Right lobe of liver (tissue), 4 donors: ENCODE results near the gene STRIP2.
"Not testable (repeated sequence)": the region's sequence is repeated elsewhere in the genome, so short reads cannot be mapped to it uniquely, and the experiment has no call there.

Source experiments
- POLR2A ChIP-seq: fragments of 450-650 bp; IDR thresholded peaks from one replicate; pipeline ENCODE4 v1.6.1; 2017; ENCODE audit warnings: antibody characterized with exemption, mild to moderate bottlenecking
- TF ChIP-seq, protein P1 (sequence below), 4 donors: fragments of 200-600 bp in 3 of 4; fragments of 450-650 bp in 1 of 4; IDR thresholded peaks; one replicate each; pipeline versions ENCODE4 v1.5.1 to v1.8.0; 2016 to 2022; ENCODE audit warnings: antibody characterized with exemption in 4 of 4, mild to moderate bottlenecking in 2 of 4
- donor health status: DM: no; HTN: no; CAD: no.
- donor health status: DM: no; HTN: no; CAD: no.
- donor health status: DM: no; HTN: yes; CAD: no.

DNA sequence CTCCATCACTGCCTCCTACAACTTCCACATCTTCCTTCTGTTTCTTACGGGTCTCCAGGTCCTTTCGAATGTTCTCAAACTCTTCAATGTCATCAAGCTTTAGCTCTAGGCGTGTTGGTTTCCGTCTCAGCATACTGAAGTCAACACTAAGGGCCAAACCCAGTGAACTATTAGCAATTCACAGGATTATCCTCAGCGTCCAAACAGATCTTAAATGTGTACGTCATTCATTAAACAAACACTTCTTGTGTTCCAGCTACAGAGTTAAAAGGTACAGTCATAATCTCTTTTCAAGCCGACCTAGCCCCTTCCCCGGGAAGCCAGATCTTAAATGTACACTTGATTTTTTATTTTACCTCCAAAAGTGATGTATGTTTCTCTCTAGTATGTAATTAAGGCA, 24.0 kb upstream of the STRIP2 start:
- TF ChIP-seq POLR2A: not testable (repeated sequence)
- TF ChIP-seq, protein P1, sequence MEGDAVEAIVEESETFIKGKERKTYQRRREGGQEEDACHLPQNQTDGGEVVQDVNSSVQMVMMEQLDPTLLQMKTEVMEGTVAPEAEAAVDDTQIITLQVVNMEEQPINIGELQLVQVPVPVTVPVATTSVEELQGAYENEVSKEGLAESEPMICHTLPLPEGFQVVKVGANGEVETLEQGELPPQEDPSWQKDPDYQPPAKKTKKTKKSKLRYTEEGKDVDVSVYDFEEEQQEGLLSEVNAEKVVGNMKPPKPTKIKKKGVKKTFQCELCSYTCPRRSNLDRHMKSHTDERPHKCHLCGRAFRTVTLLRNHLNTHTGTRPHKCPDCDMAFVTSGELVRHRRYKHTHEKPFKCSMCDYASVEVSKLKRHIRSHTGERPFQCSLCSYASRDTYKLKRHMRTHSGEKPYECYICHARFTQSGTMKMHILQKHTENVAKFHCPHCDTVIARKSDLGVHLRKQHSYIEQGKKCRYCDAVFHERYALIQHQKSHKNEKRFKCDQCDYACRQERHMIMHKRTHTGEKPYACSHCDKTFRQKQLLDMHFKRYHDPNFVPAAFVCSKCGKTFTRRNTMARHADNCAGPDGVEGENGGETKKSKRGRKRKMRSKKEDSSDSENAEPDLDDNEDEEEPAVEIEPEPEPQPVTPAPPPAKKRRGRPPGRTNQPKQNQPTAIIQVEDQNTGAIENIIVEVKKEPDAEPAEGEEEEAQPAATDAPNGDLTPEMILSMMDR (IDR thresholded peaks at IDR 0.05): not testable (repeated sequence)
